A673 (cell line): ENCODE data around the gene GRIN2C. TPM values are rescaled to one million over a fixed set of nuclear protein-coding genes. Genes with fewer than 3 reads are reported as not detected.

ENCODE experiments used
- BruUV-seq: library from RNA; stranded (reverse); fragments of 400-500 nt; replicated peaks from 2 replicates; lab custom pipeline; 2021; lab: Mats Ljungman, UMichigan
- CTCF ChIA-PET: fragments of 300-600 bp; sonication (Branson Sonifier 250); formaldehyde crosslinking; loops from one replicate; lab custom pipeline; 2022; ENCODE audit warnings: antibody characterized with exemption; lab: Charles Lee
- POLR2A ChIA-PET: fragments of 300-600 bp; sonication (Branson Sonifier 250); formaldehyde crosslinking; loops from one replicate; lab custom pipeline; 2022; ENCODE audit warnings: antibody characterized with exemption; ENCODE audit not compliant: low non-redundant PET; lab: Charles Lee
- DNase-seq: peaks from one replicate; pipeline ENCODE4 v3.0.0-alpha.2; 2015; ENCODE audit warnings: low spot score
- H3K27ac ChIP-seq: fragments of 200-600 bp; sonication (generic); 2 replicates; pipeline ENCODE4 v1.5.1; 2016; ENCODE audit warnings: mixed run types, low read depth, mild to moderate bottlenecking, mixed read lengths, antibody characterized with exemption, low read length; ENCODE audit not compliant: poor library complexity, severe bottlenecking
- H3K27me3 ChIP-seq: fragments of 200-600 bp; sonication (generic); replicated peaks from 2 replicates; pipeline ENCODE4 v1.6.1; 2017; ENCODE audit warnings: mixed run types, low read depth, mild to moderate bottlenecking, mixed read lengths, antibody characterized with exemption, low read length; ENCODE audit not compliant: insufficient read depth, poor library complexity
- H3K36me3 ChIP-seq: fragments of 200-600 bp; sonication (generic); 2 replicates; pipeline ENCODE4 v1.6.1; 2016; ENCODE audit warnings: mixed run types, mild to moderate bottlenecking, mixed read lengths, antibody characterized with exemption, low read length; ENCODE audit not compliant: insufficient read depth, poor library complexity, severe bottlenecking
- H3K4me1 ChIP-seq: fragments of 200-600 bp; sonication (generic); 2 replicates; pipeline ENCODE4 v1.6.1; 2017; ENCODE audit warnings: mixed run types, mild to moderate bottlenecking, mixed read lengths, antibody characterized with exemption, low read length; ENCODE audit not compliant: insufficient read depth, poor library complexity, severe bottlenecking
- H3K4me3 ChIP-seq: fragments of 200-600 bp; sonication (generic); 2 replicates; pipeline ENCODE4 v1.5.1; 2016; ENCODE audit warnings: low read depth, mixed run types, mild to moderate bottlenecking, mixed read lengths, low read length; ENCODE audit not compliant: poor library complexity, severe bottlenecking
- H3K9me3 ChIP-seq: fragments of 200-600 bp; sonication (generic); 2 replicates; pipeline ENCODE4 v1.6.1; 2016; ENCODE audit warnings: mixed run types, low read depth, mild to moderate bottlenecking, mixed read lengths, antibody characterized with exemption, low read length; ENCODE audit not compliant: poor library complexity, severe bottlenecking
- EZH2 ChIP-seq: fragments of 200-600 bp; sonication (generic); IDR thresholded peaks from 2 replicates; pipeline ENCODE4 v1.6.1; 2017; ENCODE audit warnings: borderline replicate concordance, low read depth, mild to moderate bottlenecking, mixed read lengths, antibody characterized with exemption, low read length; ENCODE audit not compliant: poor library complexity, severe bottlenecking
- intact Hi-C: fragments of 100-400 bp; cut with micrococcal nuclease; formaldehyde crosslinking; loops from one replicate; pipeline ENCODE4 v1.10.0; 2022; ENCODE audit not compliant: unreplicated experiment
- total RNA-seq: library from RNA; stranded (reverse); gene quantifications from 2 replicates; pipeline ENCODE4 v1.2.3, GENCODE V29; 2021
- TF ChIP-seq, protein P1 (sequence below): fragments of 300-800, 200-600 bp; sonication (generic); conservative IDR thresholded peaks from 2 replicates; pipeline ENCODE4 v1.5.1; 2017; ENCODE audit warnings: low read depth, mild to moderate bottlenecking, antibody characterized with exemption, low read length, moderate library complexity, mixed read lengths

GRIN2C gene
- total RNA-seq, 1 experiment from 2014 or later, result 0.09 TPM

GRCh38 chr17:74901353-74902135 lies 41.9 kb upstream of the GRIN2C start:
- Histone ChIP-seq H3K9me3 (no peaks in the 10 kb centered on the region), H3K36me3 (no peaks in the 10 kb centered on the region), H3K4me1 (no peaks in the 10 kb centered on the region), H3K27ac (no peak overlapping the region), H3K4me3 (no peak overlapping the region), H3K27me3 (peaks cover 32% of the 10 kb centered on the region)
- intact Hi-C loops, result no loop called here
- TF ChIP-seq EZH2, result no peak
- TF ChIP-seq, protein P1, sequence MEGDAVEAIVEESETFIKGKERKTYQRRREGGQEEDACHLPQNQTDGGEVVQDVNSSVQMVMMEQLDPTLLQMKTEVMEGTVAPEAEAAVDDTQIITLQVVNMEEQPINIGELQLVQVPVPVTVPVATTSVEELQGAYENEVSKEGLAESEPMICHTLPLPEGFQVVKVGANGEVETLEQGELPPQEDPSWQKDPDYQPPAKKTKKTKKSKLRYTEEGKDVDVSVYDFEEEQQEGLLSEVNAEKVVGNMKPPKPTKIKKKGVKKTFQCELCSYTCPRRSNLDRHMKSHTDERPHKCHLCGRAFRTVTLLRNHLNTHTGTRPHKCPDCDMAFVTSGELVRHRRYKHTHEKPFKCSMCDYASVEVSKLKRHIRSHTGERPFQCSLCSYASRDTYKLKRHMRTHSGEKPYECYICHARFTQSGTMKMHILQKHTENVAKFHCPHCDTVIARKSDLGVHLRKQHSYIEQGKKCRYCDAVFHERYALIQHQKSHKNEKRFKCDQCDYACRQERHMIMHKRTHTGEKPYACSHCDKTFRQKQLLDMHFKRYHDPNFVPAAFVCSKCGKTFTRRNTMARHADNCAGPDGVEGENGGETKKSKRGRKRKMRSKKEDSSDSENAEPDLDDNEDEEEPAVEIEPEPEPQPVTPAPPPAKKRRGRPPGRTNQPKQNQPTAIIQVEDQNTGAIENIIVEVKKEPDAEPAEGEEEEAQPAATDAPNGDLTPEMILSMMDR, result no peak
- ChIA-PET POLR2A (no interaction called here), CTCF (no interaction called here)
- DNase-seq, result no peak
- BruUV-seq, result no TSS peak

DNA sequence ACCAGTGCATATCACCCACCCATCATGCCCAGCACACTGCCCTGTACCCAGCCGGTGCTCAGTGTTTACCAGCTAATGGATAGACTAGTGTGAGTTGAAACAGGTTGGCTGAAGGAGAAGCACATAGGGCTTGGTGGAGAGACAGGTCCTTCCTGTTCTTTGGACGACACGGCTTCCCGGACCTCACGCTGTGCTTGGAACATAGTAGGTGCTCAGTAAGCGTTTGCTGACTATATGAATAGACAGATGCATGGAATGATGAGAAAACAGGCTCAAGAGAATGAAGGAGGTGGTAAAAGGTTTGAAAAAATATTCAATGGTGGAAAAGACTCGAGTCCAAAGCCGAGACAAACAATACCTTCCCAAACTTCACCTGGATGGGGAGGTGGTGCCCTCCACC lies 40.5 kb upstream of the GRIN2C start:
- no TSS peak for BruUV-seq
- H3K27ac ChIP-seq, result no peak overlapping the region
- POLR2A ChIA-PET, result no interaction called here
- peaks cover 45% of the 10 kb centered on the region for H3K27me3 ChIP-seq
- no peaks in the 10 kb centered on the region for H3K4me1 ChIP-seq
- no peaks in the 10 kb centered on the region for H3K36me3 ChIP-seq
- no peak overlapping the region for H3K4me3 ChIP-seq
- intact Hi-C loops, result no loop called here
- CTCF ChIA-PET, result interaction anchor here (1.2 kb wide), 1 partner anchor 214 kb away, joined by 3 read pairs; no protein-coding TSS in a partner anchor
- TF ChIP-seq EZH2, result no peak
- TF ChIP-seq, protein P1, result no peak
- H3K9me3 ChIP-seq, result no peaks in the 10 kb centered on the region
- DNase-seq, result no peak

GRCh38 chr17:74898376-74898946 lies 38.8 kb upstream of the GRIN2C start:
- ChIA-PET POLR2A (no interaction called here), CTCF (no interaction called here)
- BruUV-seq, result no TSS peak
- intact Hi-C loops, result no loop called here
- Histone ChIP-seq H3K4me1 (no peaks in the 10 kb centered on the region), H3K27ac (no peak overlapping the region), H3K36me3 (no peaks in the 10 kb centered on the region), H3K4me3 (no peak overlapping the region), H3K9me3 (no peaks in the 10 kb centered on the region), H3K27me3 (peaks cover 63% of the 10 kb centered on the region)
- DNase-seq, result no peak
- TF ChIP-seq EZH2, result no peak
- TF ChIP-seq, protein P1, result no peak
